ENCODE measurements around the gene SMIM12.

Gene SMIM12

GRCh38 chr1:34850382-34850781, 9.2 kb downstream of the SMIM12 start:
- no peak overlapping the region for H3K4me3 ChIP-seq (ENCODE audit: low read depth, low read length)
- TF ChIP-seq, protein P1, sequence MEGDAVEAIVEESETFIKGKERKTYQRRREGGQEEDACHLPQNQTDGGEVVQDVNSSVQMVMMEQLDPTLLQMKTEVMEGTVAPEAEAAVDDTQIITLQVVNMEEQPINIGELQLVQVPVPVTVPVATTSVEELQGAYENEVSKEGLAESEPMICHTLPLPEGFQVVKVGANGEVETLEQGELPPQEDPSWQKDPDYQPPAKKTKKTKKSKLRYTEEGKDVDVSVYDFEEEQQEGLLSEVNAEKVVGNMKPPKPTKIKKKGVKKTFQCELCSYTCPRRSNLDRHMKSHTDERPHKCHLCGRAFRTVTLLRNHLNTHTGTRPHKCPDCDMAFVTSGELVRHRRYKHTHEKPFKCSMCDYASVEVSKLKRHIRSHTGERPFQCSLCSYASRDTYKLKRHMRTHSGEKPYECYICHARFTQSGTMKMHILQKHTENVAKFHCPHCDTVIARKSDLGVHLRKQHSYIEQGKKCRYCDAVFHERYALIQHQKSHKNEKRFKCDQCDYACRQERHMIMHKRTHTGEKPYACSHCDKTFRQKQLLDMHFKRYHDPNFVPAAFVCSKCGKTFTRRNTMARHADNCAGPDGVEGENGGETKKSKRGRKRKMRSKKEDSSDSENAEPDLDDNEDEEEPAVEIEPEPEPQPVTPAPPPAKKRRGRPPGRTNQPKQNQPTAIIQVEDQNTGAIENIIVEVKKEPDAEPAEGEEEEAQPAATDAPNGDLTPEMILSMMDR (IDR thresholded peaks at IDR 0.05; ENCODE audit: low read depth, low read length) = no peak
- DNase-seq = no peak
- H3K36me3 ChIP-seq = no peaks in the 10 kb centered on the region; the same call in 1 of the 2 replicates
- H3K9me3 ChIP-seq = no peaks in the 10 kb centered on the region
- no peaks in the 10 kb centered on the region for H3K4me1 ChIP-seq
- H3K27me3 ChIP-seq = no peaks in the 10 kb centered on the region

DNA sequence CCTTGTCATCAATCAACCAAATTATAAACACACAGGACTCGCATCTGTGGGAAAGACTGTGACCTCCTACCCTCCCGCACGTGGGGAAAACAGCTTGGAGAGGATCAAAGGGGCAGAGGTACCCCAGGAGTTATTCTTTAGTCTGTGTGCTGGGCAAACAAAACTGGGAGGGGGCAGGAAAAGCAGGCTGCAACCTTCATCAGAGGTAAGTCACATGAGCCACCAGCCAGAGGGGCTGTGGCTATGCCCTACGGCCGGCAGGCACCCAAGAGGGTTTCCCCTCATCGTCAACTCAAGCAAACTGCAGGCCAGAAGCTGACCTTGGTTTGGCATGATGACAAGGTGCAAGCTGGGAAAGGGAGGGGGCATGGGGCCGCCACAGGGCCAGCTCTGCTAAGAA, 12.5 kb downstream of the SMIM12 start:
- Histone ChIP-seq H3K4me3 (ENCODE audit: low read depth, low read length) (no peak overlapping the region), H3K4me1 (no peaks in the 10 kb centered on the region), H3K36me3 (no peaks in the 10 kb centered on the region), H3K27me3 (no peaks in the 10 kb centered on the region), H3K9me3 (no peaks in the 10 kb centered on the region)
- no peak for DNase-seq
- TF ChIP-seq, protein P1 (IDR thresholded peaks at IDR 0.05; ENCODE audit: low read depth, low read length) = no peak

- Histone ChIP-seq H3K4me1 (no peaks in the 10 kb centered on the region), H3K27me3 (no peaks in the 10 kb centered on the region), H3K36me3 (no peaks in the 10 kb centered on the region), H3K9me3 (no peaks in the 10 kb centered on the region), H3K4me3 (ENCODE audit: low read depth, low read length) (no peak overlapping the region)
- DNase-seq = no peak
- TF ChIP-seq, protein P1 (IDR thresholded peaks at IDR 0.05; ENCODE audit: low read depth, low read length) = no peak
These were observed 13.3 kb downstream of the SMIM12 start for GRCh38 chr1:34846265-34846664.

GRCh38 chr1:34845131-34845901, 14.2 kb downstream of the SMIM12 start:
- peak; percentile 19 for DNase-seq
- TF ChIP-seq, protein P1 (IDR thresholded peaks at IDR 0.05; ENCODE audit: low read depth, low read length) = no peak
- no peaks in the 10 kb centered on the region for H3K9me3 ChIP-seq
- H3K27me3 ChIP-seq = no peaks in the 10 kb centered on the region
- H3K36me3 ChIP-seq = no peaks in the 10 kb centered on the region
- H3K4me1 ChIP-seq = no peaks in the 10 kb centered on the region
- no peak overlapping the region for H3K4me3 ChIP-seq (ENCODE audit: low read depth, low read length)

DNA sequence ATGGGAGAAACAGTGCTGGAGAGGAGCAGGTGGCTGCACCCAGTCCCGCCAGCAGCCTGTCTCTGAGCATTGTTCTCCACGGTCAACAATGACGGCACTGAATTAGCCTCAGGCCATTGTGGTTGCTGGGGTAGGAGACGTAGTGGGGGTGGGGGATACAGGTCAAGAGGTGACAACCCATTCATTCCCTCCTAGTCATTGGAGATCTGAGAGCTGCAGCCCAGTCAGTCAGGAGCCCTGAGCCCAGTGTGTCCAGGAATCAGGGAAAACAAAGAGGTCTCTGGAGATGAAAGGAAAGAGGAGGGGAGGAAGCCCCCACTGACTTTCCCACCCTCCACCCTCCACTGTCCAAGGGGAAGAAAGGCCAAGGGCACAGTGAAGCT, 15.3 kb downstream of the SMIM12 start:
- TF ChIP-seq, protein P1 (IDR thresholded peaks at IDR 0.05; ENCODE audit: low read depth, low read length) = no peak
- no peaks in the 10 kb centered on the region for H3K4me1 ChIP-seq

More for the DNA sequence above, 15.3 kb downstream of the SMIM12 start:
- Histone ChIP-seq H3K27me3 (no peaks in the 10 kb centered on the region), H3K36me3 (no peaks in the 10 kb centered on the region), H3K9me3 (no peaks in the 10 kb centered on the region), H3K4me3 (ENCODE audit: low read depth, low read length) (no peak overlapping the region)
- DNase-seq = no peak
